SU-DHL-6 (cell line): ENCODE data around the gene BHMT.

Experiments used
- H2AFZ ChIP-seq: fragments of 200-600 bp; sonication (generic); 2 replicates; pipeline ENCODE4 v1.6.1; 2014; ENCODE audit warnings: low read depth, mild to moderate bottlenecking, moderate library complexity, mixed read lengths, antibody characterized with exemption, low read length; ENCODE audit not compliant: severe bottlenecking
- H3F3A ChIP-seq: fragments of 200-600 bp; shearing (Covaris generic); 2 replicates; pipeline ENCODE4 v1.6.0; 2016; ENCODE audit warnings: antibody characterized with exemption, mild to moderate bottlenecking; ENCODE audit not compliant: insufficient read depth
- H3K27ac ChIP-seq: fragments of 200-600 bp; sonication (generic); 2 replicates; pipeline ENCODE4 v1.5.1; 2016; ENCODE audit warnings: low read depth, mild to moderate bottlenecking, low read length, moderate library complexity, mixed read lengths
- H3K27me3 ChIP-seq: fragments of 200-600 bp; sonication (generic), shearing (Covaris generic); 2 replicates; pipeline ENCODE4 v1.6.0; 2014; ENCODE audit warnings: mild to moderate bottlenecking, low read length
- H3K36me3 ChIP-seq: fragments of 200-600 bp; sonication (generic); 2 replicates; pipeline ENCODE4 v1.6.1; 2014; ENCODE audit warnings: mild to moderate bottlenecking, low read length, mixed read lengths
- H3K4me2 ChIP-seq: fragments of 300-600, 200-600 bp; shearing (Covaris generic), sonication (generic); 2 replicates; pipeline ENCODE4 v1.6.0; 2014; ENCODE audit warnings: low read length, low read depth, mild to moderate bottlenecking; ENCODE audit not compliant: poor library complexity, severe bottlenecking
- H3K4me3 ChIP-seq: fragments of 200-600 bp; sonication (generic); 2 replicates; pipeline ENCODE4 v1.5.1; 2014; ENCODE audit warnings: antibody characterized with exemption, low read length, mild to moderate bottlenecking, mixed read lengths; ENCODE audit not compliant: insufficient read depth, poor library complexity, severe bottlenecking
- H3K79me2 ChIP-seq: fragments of 200-600 bp; sonication (generic); 2 replicates; pipeline ENCODE4 v1.6.1; 2014; ENCODE audit warnings: mild to moderate bottlenecking, low read length, moderate library complexity; ENCODE audit not compliant: insufficient read depth
- H3K9ac ChIP-seq: fragments of 200-600 bp; sonication (generic); 2 replicates; pipeline ENCODE4 v1.7.0; 2014; ENCODE audit warnings: mild to moderate bottlenecking, low read length
- H3K9me2 ChIP-seq: fragments of 200-600 bp; sonication (generic); replicated peaks from 2 replicates; pipeline ENCODE4 v1.6.1; 2014; ENCODE audit warnings: low read length; ENCODE audit not compliant: insufficient read depth
- H3K9me3 ChIP-seq: fragments of 200-600 bp; sonication (generic); 2 replicates; pipeline ENCODE4 v1.6.1; 2014; ENCODE audit warnings: low read length, mixed read lengths; ENCODE audit not compliant: insufficient read depth
- H4K20me1 ChIP-seq: fragments of 200-600 bp; sonication (generic); 2 replicates; pipeline ENCODE4 v1.6.1; 2014; ENCODE audit warnings: low read depth, mild to moderate bottlenecking, antibody characterized with exemption, low read length, moderate library complexity, mixed read lengths
- CTCF ChIP-seq: fragments of 200-600 bp; sonication (generic); IDR thresholded peaks from one replicate; pipeline ENCODE4 v1.5.1; 2017; ENCODE audit warnings: antibody characterized with exemption, mild to moderate bottlenecking, low read length, moderate library complexity; ENCODE audit not compliant: insufficient read depth, poor library complexity, severe bottlenecking
- EZH2phosphoT487 ChIP-seq: fragments of 200-600 bp; sonication (generic), shearing (Covaris generic); conservative IDR thresholded peaks from 2 replicates; pipeline ENCODE4 v1.6.1; 2018; ENCODE audit warnings: mild to moderate bottlenecking, antibody characterized with exemption, low read length, moderate library complexity, mixed read lengths

The BHMT gene

DNA sequence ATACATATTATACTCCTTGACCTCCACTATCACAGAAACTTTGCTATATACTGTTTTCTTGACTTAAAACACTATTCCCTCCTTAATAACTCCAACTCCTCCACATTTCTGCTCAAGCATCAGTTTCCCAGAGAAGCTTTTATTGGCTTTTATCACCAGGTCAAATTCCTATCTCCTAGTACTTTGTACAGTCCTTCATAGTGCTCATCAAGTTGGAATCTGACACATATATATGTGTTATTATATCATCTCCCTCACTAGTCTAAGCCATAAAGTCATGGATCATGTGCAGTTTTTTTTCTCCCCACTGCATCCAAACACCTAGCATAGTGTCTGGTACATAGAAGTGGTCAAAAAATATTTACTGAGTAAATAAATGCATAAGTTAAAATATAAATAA, 59.1 kb downstream of the BHMT start:
- H3K36me3 ChIP-seq = no peaks in the 10 kb centered on the region
- H3K4me2 ChIP-seq = no peak overlapping the region
- H3K9me3 ChIP-seq = no peaks in the 10 kb centered on the region
- no peak overlapping the region for H3K4me3 ChIP-seq
- no peaks in the 10 kb centered on the region for H3K79me2 ChIP-seq
- no peaks in the 10 kb centered on the region for H3K9me2 ChIP-seq
- H3F3A ChIP-seq = no peaks in the 10 kb centered on the region
- H3K27me3 ChIP-seq = no peaks in the 10 kb centered on the region
- H2AFZ ChIP-seq = no peak overlapping the region
- TF ChIP-seq CTCF (no peak), EZH2phosphoT487 (no peak)
- no peak overlapping the region for H3K9ac ChIP-seq
- no peaks in the 10 kb centered on the region for H4K20me1 ChIP-seq
- no peak overlapping the region for H3K27ac ChIP-seq

DNA sequence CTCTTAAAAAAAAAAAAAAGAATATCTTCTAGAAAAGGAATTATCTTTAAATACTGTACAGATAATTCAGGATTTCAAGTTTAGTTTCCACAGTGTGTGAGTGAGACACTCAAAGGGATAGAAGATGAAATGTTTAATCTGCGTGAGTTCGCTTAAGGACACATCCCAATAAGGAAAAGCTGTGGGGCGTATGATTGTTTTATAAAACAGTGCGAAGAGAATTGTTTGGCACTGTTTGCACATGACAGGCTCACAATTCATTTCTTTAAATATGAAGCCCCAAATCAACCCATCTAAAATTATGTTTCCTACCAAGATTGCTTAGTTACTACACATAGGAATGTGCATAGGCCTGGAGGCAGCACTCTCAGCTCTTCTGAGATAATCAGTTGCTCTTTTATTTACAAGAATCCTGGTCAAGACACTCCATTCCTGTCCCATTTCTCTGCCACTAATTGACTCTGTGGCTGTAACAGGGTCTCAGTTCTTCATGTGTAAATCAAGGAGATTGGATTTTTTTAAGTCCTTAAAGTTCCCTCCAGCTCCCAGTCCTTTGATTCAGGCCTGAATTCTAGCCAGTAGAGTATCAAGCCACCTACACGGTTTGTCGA, 60.1 kb downstream of the BHMT start:
- no peaks in the 10 kb centered on the region for H3K27me3 ChIP-seq
- no peaks in the 10 kb centered on the region for H3K9me3 ChIP-seq
- no peak overlapping the region for H2AFZ ChIP-seq
- no peak overlapping the region for H3K4me2 ChIP-seq
- H3K27ac ChIP-seq = no peak overlapping the region
- no peaks in the 10 kb centered on the region for H3K36me3 ChIP-seq
- H3K9me2 ChIP-seq = no peaks in the 10 kb centered on the region
- no peaks in the 10 kb centered on the region for H4K20me1 ChIP-seq
- TF ChIP-seq CTCF (no peak), EZH2phosphoT487 (no peak)
- H3K4me3 ChIP-seq = no peak overlapping the region
- no peak overlapping the region for H3K9ac ChIP-seq
- H3F3A ChIP-seq = no peaks in the 10 kb centered on the region
- H3K79me2 ChIP-seq = no peaks in the 10 kb centered on the region

GRCh38 chr5:79172269-79172668, 60.7 kb downstream of the BHMT start:
- Histone ChIP-seq H3K36me3 (no peaks in the 10 kb centered on the region), H3K27ac (no peak overlapping the region)

More at GRCh38 chr5:79172269-79172668, 60.7 kb downstream of the BHMT start:
- Histone ChIP-seq H3K9ac (no peak overlapping the region), H3K9me2 (no peaks in the 10 kb centered on the region), H3K27me3 (no peaks in the 10 kb centered on the region), H3F3A (no peaks in the 10 kb centered on the region), H2AFZ (no peak overlapping the region), H3K4me2 (no peak overlapping the region), H3K4me3 (no peak overlapping the region), H3K9me3 (no peaks in the 10 kb centered on the region), H3K79me2 (no peaks in the 10 kb centered on the region), H4K20me1 (no peaks in the 10 kb centered on the region)
- no peak for TF ChIP-seq CTCF
- no peak for TF ChIP-seq EZH2phosphoT487
